Activated CD8-positive, alpha-beta memory T cell treated with anti-CD3 and anti-CD28 coated beads, Interleukin-2, amount 50 U/mL, for 48 hours (primary cell): ENCODE measurements around the gene GJA4.
"Not testable (repeated sequence)": the region's sequence is repeated elsewhere in the genome, so short reads cannot be mapped to it uniquely, and the experiment has no call there.

ENCODE experiments used
- DNase-seq: peaks from one replicate; pipeline ENCODE4 v3.0.0-alpha.2; 2020

Gene GJA4

DNA sequence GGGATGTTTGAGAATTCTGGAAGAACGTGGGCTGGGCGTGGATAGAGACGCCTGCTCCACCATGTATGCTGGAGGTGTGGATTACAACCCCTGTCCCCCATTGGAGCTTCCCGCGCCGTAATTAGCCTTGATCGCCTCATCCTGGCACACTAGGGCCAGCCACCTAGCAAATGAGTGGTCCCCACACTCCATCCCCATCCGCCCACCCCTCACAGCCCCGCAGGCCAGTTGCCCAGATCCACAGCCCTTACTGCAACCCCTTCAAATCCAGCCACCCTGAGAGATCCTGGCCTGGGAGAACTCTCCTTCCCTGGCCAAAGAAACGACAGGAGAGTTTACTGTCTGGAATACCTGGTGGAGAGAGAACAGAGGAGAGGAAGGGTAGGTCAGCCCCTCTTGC is 375 bp upstream of the GJA4 start:
- no peak for DNase-seq

- no peak for DNase-seq
Observed at GRCh38 chr1:34794001-34794789, 1.4 kb downstream of the GJA4 start.

GRCh38 chr1:34794790-34795180 is 2.0 kb downstream of the GJA4 start:
- no peak for DNase-seq

DNA sequence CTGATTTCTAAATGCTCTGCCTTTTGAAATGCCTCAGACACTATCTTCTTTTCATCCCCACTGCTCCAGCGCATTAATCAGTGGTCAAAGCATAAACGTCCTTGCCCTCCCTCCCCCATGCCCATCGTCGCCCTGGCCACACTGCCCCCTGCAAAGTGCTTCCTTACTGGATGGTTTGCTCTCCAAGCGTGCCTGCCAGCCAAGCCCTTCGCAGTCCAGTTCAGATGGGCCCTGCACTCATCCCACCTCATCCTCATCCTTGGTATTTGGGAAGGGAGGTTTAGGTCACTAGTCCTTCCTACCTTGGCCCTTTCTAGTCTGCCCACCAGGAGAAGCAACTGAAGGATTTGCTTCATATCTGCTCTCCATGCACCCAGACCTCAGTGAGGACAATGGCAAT is 3.1 kb downstream of the GJA4 start:
- no peak for DNase-seq

DNA sequence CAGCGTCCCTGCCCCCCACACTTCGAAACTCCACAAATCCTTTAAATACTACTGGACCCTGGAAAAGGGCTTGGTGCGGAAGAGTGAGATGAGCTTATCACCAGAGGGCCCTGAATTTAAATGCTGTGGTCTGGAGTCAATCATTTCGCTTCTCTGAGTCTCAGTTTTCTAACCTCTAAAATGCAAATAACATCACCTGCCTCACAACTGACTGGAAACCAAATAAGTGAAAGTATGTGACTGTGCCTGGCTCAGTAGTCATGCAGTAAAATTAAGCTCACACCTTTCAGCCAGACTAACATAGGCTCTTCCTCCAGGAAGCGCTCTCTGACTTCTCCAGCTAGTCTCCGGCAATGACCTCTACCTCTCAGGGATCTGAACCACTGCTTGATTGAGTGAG is 4.2 kb downstream of the GJA4 start:
- no peak for DNase-seq

GRCh38 chr1:34800214-34800613 is 7.4 kb downstream of the GJA4 start:
- no peak for DNase-seq

DNA sequence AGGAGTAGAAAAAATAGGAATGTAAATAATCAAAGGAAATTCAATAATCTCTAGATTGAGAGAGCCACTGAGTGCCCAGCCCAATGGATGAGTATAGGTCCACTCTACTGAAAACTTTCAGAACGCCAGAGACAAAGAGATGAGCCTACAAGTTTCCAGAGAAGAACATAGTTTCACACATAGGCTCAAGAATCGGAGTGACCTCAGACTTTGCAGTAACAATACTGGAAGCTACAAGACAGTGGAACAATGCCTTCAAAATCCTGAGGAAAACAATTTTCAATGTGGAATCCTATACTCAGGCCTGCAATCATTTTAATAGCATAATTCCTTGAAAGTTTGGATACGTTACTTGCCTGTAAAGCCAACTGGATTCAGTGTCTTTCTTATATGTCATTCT is 11.0 kb downstream of the GJA4 start:
- no peak for DNase-seq

GRCh38 chr1:34806396-34806795 is 13.6 kb downstream of the GJA4 start:
- no peak for DNase-seq

DNA sequence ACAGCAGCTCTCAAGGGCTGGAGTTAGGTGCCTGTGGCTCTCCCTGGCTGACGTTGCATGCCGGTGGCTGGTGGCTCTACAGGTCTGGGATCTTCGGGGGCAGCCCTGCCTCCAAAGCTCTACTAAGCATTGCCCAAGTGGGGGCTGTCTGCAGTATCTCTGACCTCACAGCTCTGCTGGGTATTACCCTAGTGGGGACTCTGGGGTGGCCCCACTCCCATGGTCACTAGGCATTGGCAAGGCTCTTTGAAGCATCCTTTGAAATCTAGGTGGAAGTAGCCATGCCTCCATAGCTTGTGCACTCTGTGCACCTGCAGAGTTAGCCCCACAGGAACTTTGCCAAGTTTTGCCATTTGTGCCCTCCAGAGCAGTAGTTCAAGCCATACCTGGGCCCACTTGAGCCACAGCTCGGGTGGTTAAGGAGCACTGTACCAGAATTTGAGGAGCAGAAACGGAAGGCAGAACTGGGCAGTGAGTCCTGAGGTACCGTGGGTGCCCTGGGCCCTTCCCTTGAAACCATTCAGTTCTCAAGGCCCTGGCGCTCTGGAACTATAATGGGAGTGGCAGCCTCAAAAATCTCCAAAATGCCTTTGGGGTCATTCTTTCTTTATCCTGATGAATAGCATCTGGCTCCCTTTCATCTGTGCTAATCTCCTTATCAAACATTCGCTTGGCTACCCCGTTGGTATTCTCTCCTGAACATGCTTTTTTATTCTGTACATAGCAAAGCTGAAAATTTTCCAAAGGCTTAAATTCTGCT is 15.4 kb downstream of the GJA4 start:
- no peak for DNase-seq

GRCh38 chr1:34810781-34811180 is 18.0 kb downstream of the GJA4 start:
- not testable (repeated sequence) for DNase-seq

GRCh38 chr1:34816332-34816731 is 23.5 kb downstream of the GJA4 start:
- no peak for DNase-seq

DNA sequence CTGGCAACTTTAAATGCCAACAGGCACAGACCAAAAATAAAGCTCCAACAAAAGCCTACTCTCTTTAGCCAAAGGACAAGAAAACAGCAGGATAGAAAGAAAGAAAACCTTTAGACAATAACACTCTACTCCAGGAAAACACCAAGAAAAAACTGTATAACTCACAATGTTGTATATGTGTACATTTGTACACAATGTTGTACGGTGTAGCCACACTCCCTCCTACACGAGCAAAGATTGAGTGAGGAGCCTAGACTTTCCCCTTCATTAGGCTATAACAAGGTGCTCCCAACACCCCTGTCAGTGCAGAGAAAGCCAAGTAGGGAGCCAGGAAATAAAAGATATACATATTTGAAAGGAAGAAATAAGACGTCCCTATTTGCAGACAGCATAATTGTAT is 24.0 kb downstream of the GJA4 start:
- no peak for DNase-seq

- DNase-seq: not testable (repeated sequence)
Observed at GRCh38 chr1:34818862-34819261, 26.1 kb downstream of the GJA4 start.

- DNase-seq: no peak
Observed at GRCh38 chr1:34822202-34822601, 29.4 kb downstream of the GJA4 start.

- no peak for DNase-seq
Observed at GRCh38 chr1:34824817-34825454, 32.1 kb downstream of the GJA4 start.

- DNase-seq: no peak
Observed at GRCh38 chr1:34825455-34826091, 32.8 kb downstream of the GJA4 start.

GRCh38 chr1:34827341-34827941 is 34.6 kb downstream of the GJA4 start:
- DNase-seq: no peak

DNA sequence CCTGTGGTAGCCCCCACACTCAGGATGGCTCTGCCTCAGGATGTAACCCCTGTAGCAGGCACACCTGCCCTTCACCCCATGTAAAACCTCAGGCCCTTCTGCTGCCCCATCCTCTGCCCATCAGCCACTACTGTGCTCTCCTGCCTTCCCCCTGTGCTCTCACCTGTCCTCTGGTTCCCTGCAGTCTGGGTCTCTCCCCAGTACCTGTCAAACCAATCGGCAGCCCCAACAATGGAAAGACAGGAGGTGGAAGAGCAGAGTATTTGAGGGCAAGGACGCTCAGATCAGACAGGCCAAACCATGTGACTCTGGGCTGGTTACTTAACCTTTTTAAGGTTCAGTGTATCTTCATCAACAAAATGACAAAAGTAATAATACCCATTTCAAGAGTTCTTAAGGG is 35.8 kb downstream of the GJA4 start:
- no peak for DNase-seq

DNA sequence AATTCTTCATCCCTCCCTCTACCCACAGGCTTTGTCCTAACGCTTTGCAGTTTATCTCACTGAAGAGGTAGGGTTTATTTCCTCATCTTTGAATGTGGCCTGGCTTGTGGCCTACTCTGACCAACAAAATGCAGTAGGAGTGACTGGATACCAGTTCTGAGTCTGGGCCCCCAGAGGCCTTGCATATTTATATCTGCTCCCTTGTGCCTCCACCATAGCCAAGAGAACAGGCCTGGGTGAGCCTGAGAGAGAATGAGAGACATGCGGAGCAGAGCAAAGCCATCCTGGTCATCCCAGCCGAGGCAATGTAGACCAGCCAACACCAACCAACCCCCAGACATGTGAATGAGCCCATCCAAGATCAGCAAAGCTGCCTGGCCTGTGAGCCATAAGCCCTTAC is 36.5 kb downstream of the GJA4 start:
- no peak for DNase-seq

DNA sequence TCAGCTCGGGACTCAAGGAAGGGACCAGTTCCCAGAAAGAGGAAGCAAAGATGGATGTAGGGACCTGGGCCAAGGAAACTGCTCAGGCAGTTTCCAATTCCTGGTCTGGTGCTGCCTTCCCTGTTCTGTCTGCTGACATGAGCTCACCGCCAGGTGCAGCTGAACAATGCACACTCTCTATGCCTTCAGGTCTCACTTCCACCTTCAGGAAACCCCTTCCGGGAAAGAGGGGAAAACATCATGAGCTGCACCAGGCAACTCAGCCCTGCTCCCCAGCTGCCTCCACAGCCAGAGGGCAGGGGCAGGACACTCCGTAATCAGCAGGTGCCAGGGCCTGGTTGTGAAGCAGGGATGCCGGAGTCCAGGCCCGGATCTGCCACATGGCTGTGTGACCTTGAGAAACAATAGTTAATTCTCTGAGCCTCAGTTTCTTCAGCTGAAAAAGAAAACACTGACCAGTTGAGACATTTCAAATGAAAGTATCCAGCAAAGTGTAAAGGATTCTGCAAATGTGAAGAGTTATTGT is 39.0 kb downstream of the GJA4 start:
- no peak for DNase-seq

GRCh38 chr1:34833711-34834110 is 40.9 kb downstream of the GJA4 start:
- DNase-seq: no peak

- DNase-seq: peak; percentile 28
Observed at GRCh38 chr1:34839526-34840305, 46.9 kb downstream of the GJA4 start.
